ENCODE results near the gene PTGER2.

- TF ChIP-seq POLR2AphosphoS5 (IDR thresholded peaks at IDR 0.05; ENCODE audit: low read depth, low read length) (no peak), CTCF (IDR thresholded peaks at IDR 0.05) (no peak), REST (IDR thresholded peaks at IDR 0.05; ENCODE audit: insufficient read depth in 1 of 2, low read depth in 2 of 2, low read length in 1 of 2) (no peak), SIN3A (IDR thresholded peaks at IDR 0.05; ENCODE audit: borderline replicate concordance, insufficient read depth, low read depth, low read length) (no peak), TCF7L2 (IDR thresholded peaks at IDR 0.05; ENCODE audit: low read depth, low read length) (no peak)
Measured at GRCh38 chr14:52307376-52307775, 6.7 kb upstream of the PTGER2 start.
